Tibial nerve (tissue), 3 donors: ENCODE results near the gene RPLP1.

Source experiments
- POLR2A ChIP-seq, 2 donors: fragments of 450-650 bp; IDR thresholded peaks; one replicate each; pipeline ENCODE4 v1.6.1; 2017; ENCODE audit warnings: antibody characterized with exemption in 2 of 2, mild to moderate bottlenecking in 2 of 2, moderate library complexity in 2 of 2
- TF ChIP-seq, protein P1 (sequence below), 5 experiments: fragments of 200-600 bp in 3 of 5; fragments of 450-650 bp in 2 of 5; sonication (generic) in 3 of 5; IDR thresholded peaks; one replicate each; pipeline ENCODE4 v1.5.1; 2016 to 2019; ENCODE audit warnings: antibody characterized with exemption in 5 of 5, mild to moderate bottlenecking in 3 of 5, moderate library complexity in 2 of 5

DNA sequence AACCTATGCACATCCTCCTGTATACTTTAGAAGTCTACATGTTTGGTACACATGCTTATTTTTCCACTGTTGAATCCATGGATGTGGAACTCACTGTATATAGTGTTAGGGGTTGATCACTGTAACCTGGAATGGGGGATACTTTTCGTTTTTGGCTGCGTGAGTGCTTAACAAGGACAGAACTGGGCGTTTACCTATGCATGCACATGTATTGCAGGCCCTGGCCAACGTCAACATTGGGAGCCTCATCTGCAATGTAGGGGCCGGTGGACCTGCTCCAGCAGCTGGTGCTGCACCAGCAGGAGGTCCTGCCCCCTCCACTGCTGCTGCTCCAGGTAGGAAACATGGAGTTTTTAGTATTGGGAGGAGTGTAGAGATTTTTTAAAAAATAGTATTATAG, 2.3 kb downstream of the RPLP1 start:
- TF ChIP-seq, protein P1, sequence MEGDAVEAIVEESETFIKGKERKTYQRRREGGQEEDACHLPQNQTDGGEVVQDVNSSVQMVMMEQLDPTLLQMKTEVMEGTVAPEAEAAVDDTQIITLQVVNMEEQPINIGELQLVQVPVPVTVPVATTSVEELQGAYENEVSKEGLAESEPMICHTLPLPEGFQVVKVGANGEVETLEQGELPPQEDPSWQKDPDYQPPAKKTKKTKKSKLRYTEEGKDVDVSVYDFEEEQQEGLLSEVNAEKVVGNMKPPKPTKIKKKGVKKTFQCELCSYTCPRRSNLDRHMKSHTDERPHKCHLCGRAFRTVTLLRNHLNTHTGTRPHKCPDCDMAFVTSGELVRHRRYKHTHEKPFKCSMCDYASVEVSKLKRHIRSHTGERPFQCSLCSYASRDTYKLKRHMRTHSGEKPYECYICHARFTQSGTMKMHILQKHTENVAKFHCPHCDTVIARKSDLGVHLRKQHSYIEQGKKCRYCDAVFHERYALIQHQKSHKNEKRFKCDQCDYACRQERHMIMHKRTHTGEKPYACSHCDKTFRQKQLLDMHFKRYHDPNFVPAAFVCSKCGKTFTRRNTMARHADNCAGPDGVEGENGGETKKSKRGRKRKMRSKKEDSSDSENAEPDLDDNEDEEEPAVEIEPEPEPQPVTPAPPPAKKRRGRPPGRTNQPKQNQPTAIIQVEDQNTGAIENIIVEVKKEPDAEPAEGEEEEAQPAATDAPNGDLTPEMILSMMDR (IDR thresholded peaks at IDR 0.05), result no peak
- no peak for TF ChIP-seq POLR2A (IDR thresholded peaks at IDR 0.05)
